Brain microvascular endothelial cell (primary cell): ENCODE data around the gene EFTUD2.

Experiments used
- DNase-seq: peaks from one replicate; pipeline ENCODE4 v3.0.0-alpha.2; 2020
- H3K27ac ChIP-seq: fragments of 250-450 bp; sonication (Bioruptor Pico); 2 replicates; pipeline ENCODE4 v1.5.1; 2020; ENCODE audit warnings: mild to moderate bottlenecking, moderate library complexity
- H3K27me3 ChIP-seq: fragments of 250-450 bp; sonication (Bioruptor Pico); replicated peaks from 2 replicates; pipeline ENCODE4 v1.5.1; 2020; ENCODE audit warnings: mild to moderate bottlenecking
- H3K36me3 ChIP-seq: fragments of 250-450 bp; sonication (Bioruptor Pico); replicated peaks from 2 replicates; pipeline ENCODE4 v1.5.1; 2020; ENCODE audit warnings: mild to moderate bottlenecking
- H3K4me3 ChIP-seq: 2 replicates; pipeline ENCODE4 v1.5.1; 2011; ENCODE audit warnings: low read depth, mild to moderate bottlenecking, control low read depth, low read length, moderate library complexity
- CTCF ChIP-seq: IDR thresholded peaks from 2 replicates; pipeline ENCODE4 v1.5.1; 2011; ENCODE audit warnings: low read depth, mild to moderate bottlenecking, moderate library complexity, low read length, control low read depth, inconsistent platforms; ENCODE audit errors: missing control alignments
- in situ Hi-C: cut with HindIII; loops from 2 replicates; pipeline ENCODE4 v1.10.0; 2017; ENCODE audit warnings: low sequenced_read_pairs, low pct_ligation_motif_present

EFTUD2 gene

GRCh38 chr17:44922136-44922535 is 22.9 kb upstream of the EFTUD2 start:
- Histone ChIP-seq H3K27ac (no peak overlapping the region), H3K36me3 (no peaks in the 10 kb centered on the region), H3K4me3 (no peak overlapping the region), H3K27me3 (no peaks in the 10 kb centered on the region)
- in situ Hi-C loops: loop anchor here (25.0 kb wide), 1 partner anchor 90 kb away; no protein-coding TSS in a partner anchor
- DNase-seq: no peak
- TF ChIP-seq CTCF: no peak

GRCh38 chr17:44921122-44921882 is 22.1 kb upstream of the EFTUD2 start:
- in situ Hi-C loops: loop anchor here (25.0 kb wide), 1 partner anchor 91 kb away; no protein-coding TSS in a partner anchor

GRCh38 chr17:44920565-44920940 is 21.3 kb upstream of the EFTUD2 start:
- H3K4me3 ChIP-seq: no peak overlapping the region
- TF ChIP-seq CTCF: no peak
- in situ Hi-C loops: loop anchor here (25.0 kb wide), 1 partner anchor 92 kb away; no protein-coding TSS in a partner anchor
- DNase-seq: no peak
- no peaks in the 10 kb centered on the region for H3K27me3 ChIP-seq
- no peak overlapping the region for H3K27ac ChIP-seq
- no peaks in the 10 kb centered on the region for H3K36me3 ChIP-seq

More at GRCh38 chr17:44921122-44921882, 22.1 kb upstream of the EFTUD2 start:
- Histone ChIP-seq H3K27me3 (no peaks in the 10 kb centered on the region), H3K27ac (no peak overlapping the region), H3K36me3 (no peaks in the 10 kb centered on the region), H3K4me3 (no peak overlapping the region)
- TF ChIP-seq CTCF: no peak
- DNase-seq: no peak

GRCh38 chr17:44919885-44920564 is 20.8 kb upstream of the EFTUD2 start:
- DNase-seq: peak; percentile 76
- Histone ChIP-seq H3K4me3 (no peak overlapping the region), H3K27ac (no peak overlapping the region), H3K27me3 (no peaks in the 10 kb centered on the region), H3K36me3 (no peaks in the 10 kb centered on the region)
- peak; percentile 95 for TF ChIP-seq CTCF
- in situ Hi-C loops: loop anchor here (25.0 kb wide), 1 partner anchor 92 kb away; no protein-coding TSS in a partner anchor

- in situ Hi-C loops: loop anchor here (25.0 kb wide), 1 partner anchor 93 kb away; no protein-coding TSS in a partner anchor
- TF ChIP-seq CTCF: no peak
- Histone ChIP-seq H3K36me3 (no peaks in the 10 kb centered on the region), H3K27me3 (no peaks in the 10 kb centered on the region), H3K27ac (no peak overlapping the region), H3K4me3 (no peak overlapping the region)
- DNase-seq: no peak
These were observed 20.2 kb upstream of the EFTUD2 start for GRCh38 chr17:44919411-44919810.
